ENCODE data around the gene RDH11. TPM values are rescaled to one million over a fixed set of nuclear protein-coding genes. Genes with fewer than 3 reads are reported as not detected.
A peak's percentile ranks its signal among the peaks of the same experiment; 100 is the strongest.

The RDH11 gene
- total RNA-seq, 1 donor from 2014 or later = 50.2 TPM

DNA sequence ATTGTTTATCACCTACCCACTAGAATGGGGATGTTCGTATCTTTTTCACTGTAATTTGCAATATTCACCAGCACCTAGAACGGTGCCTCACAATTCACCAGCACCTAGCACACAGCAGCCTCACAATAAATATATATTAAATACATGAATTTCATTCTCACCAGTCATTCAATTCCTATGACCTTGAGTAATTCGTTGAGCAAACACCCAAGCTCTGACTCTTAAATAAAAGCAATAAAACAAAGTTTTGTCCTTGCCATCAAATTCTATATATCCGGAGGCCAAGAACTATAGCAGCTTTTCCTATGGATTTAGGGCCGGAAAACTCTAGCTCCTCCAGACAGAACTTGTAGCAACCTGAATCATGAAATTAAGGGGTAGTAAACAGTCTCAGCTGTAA lies 22.1 kb downstream of the RDH11 start:
- H3K4me3 Mint-ChIP-seq (ENCODE audit: unreplicated experiment) = peak overlapping the region; percentile 91
- H3K4me1 Mint-ChIP-seq (ENCODE audit: unreplicated experiment) = peaks cover 17% of the 10 kb centered on the region
- peaks cover 6% of the 10 kb centered on the region for H3K36me3 Mint-ChIP-seq (ENCODE audit: low read depth, unreplicated experiment)
- H3K27me3 Mint-ChIP-seq (ENCODE audit: unreplicated experiment) = no peaks in the 10 kb centered on the region
- TF ChIP-seq, protein P1, sequence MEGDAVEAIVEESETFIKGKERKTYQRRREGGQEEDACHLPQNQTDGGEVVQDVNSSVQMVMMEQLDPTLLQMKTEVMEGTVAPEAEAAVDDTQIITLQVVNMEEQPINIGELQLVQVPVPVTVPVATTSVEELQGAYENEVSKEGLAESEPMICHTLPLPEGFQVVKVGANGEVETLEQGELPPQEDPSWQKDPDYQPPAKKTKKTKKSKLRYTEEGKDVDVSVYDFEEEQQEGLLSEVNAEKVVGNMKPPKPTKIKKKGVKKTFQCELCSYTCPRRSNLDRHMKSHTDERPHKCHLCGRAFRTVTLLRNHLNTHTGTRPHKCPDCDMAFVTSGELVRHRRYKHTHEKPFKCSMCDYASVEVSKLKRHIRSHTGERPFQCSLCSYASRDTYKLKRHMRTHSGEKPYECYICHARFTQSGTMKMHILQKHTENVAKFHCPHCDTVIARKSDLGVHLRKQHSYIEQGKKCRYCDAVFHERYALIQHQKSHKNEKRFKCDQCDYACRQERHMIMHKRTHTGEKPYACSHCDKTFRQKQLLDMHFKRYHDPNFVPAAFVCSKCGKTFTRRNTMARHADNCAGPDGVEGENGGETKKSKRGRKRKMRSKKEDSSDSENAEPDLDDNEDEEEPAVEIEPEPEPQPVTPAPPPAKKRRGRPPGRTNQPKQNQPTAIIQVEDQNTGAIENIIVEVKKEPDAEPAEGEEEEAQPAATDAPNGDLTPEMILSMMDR (IDR thresholded peaks at IDR 0.05; ENCODE audit: unreplicated experiment) = no peak
- H3K27ac Mint-ChIP-seq (ENCODE audit: unreplicated experiment) = no peak overlapping the region
- DNase-seq (ENCODE audit: low spot score) = no peak
- no peaks in the 10 kb centered on the region for H3K9me3 Mint-ChIP-seq (ENCODE audit: unreplicated experiment)

DNA sequence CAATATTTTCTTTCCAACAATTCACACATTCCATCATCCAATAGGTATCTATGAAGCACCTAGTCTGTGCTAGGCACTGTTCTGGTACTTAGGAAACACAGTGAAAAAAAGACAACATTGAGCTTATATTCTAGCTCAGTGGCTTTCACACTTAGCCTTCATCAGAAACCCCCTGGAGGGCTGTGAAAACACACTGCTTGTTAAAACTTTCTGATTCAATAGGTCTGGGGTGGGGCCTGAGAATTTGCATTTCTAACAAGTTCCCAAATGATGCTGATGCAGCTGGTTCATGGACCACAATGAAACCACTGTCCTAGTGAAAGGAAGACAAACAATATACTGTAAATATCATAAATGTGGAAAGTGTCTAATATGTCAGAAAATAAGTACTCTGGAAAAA lies 27.0 kb downstream of the RDH11 start:
- H3K4me3 Mint-ChIP-seq (ENCODE audit: unreplicated experiment) = no peak overlapping the region

DNA sequence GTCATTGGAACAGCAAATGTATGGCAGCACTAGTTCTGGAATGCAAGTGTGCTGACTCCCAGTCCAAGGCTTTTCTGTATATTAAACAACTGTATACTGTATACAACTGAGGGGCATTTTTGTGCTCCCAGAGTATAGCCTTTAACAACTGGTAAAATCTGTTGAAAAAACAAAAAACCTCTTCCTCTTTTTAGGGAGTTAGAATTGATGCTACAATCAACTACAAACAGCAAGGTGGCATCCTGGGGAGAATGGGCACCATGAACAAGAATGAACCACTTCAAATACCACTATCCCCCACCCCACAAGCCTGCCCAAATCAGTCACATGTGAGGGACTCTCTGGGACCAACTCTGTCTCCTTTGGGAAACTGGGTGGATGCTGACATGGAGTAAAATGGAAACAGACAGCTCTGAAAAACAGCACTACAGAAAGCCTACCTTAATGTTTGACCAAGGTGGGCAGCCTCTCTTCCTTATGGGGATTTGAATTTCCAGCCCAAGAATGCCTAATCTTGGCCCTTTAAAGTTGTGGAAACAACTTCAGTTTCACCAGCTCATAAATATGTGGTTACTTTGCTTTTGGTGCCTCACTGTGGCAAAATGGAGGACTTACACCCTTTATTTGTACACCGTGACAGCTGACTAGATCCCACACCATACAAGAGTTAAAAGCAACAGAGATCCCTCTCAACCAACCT lies 28.7 kb downstream of the RDH11 start:
- TF ChIP-seq, protein P1 (IDR thresholded peaks at IDR 0.05; ENCODE audit: unreplicated experiment) = peak; percentile 46

More for the DNA sequence above, 27.0 kb downstream of the RDH11 start:
- Mint-ChIP-seq H3K27ac (ENCODE audit: unreplicated experiment) (no peak overlapping the region), H3K27me3 (ENCODE audit: unreplicated experiment) (no peaks in the 10 kb centered on the region), H3K36me3 (ENCODE audit: low read depth, unreplicated experiment) (peaks cover 4% of the 10 kb centered on the region), H3K4me1 (ENCODE audit: unreplicated experiment) (peaks cover 8% of the 10 kb centered on the region), H3K9me3 (ENCODE audit: unreplicated experiment) (no peaks in the 10 kb centered on the region)
- DNase-seq (ENCODE audit: low spot score) = no peak
- TF ChIP-seq, protein P1 (IDR thresholded peaks at IDR 0.05; ENCODE audit: unreplicated experiment) = no peak

DNA sequence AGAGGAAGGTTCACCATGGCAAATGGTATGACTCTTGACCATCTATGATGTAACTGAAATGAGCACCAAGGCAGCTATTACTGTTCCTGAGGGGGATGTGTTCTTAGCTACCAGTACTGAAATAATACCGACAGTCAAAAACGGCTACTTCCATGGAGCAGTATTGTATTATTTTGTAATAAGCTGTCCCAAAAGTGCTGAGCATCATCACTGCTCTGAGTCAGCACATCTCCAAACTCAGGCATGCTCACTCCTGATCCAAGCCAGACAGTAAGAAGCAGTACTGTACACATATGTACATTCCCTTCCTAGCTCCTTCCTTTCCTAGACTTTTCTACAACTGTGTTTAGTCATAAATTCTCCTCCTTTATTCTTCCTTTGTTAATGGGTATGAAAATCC lies 29.7 kb downstream of the RDH11 start:
- no peaks in the 10 kb centered on the region for H3K27me3 Mint-ChIP-seq (ENCODE audit: unreplicated experiment)
- H3K27ac Mint-ChIP-seq (ENCODE audit: unreplicated experiment) = no peak overlapping the region
- no peak for DNase-seq (ENCODE audit: low spot score)
- no peak overlapping the region for H3K4me3 Mint-ChIP-seq (ENCODE audit: unreplicated experiment)
- H3K4me1 Mint-ChIP-seq (ENCODE audit: unreplicated experiment) = no peaks in the 10 kb centered on the region
- TF ChIP-seq, protein P1 (IDR thresholded peaks at IDR 0.05; ENCODE audit: unreplicated experiment) = no peak
- H3K9me3 Mint-ChIP-seq (ENCODE audit: unreplicated experiment) = no peaks in the 10 kb centered on the region
- peaks cover 7% of the 10 kb centered on the region for H3K36me3 Mint-ChIP-seq (ENCODE audit: low read depth, unreplicated experiment)

More for the DNA sequence above, 28.7 kb downstream of the RDH11 start:
- Mint-ChIP-seq H3K9me3 (ENCODE audit: unreplicated experiment) (no peaks in the 10 kb centered on the region), H3K36me3 (ENCODE audit: low read depth, unreplicated experiment) (peaks cover 7% of the 10 kb centered on the region), H3K4me1 (ENCODE audit: unreplicated experiment) (no peaks in the 10 kb centered on the region), H3K4me3 (ENCODE audit: unreplicated experiment) (no peak overlapping the region), H3K27me3 (ENCODE audit: unreplicated experiment) (no peaks in the 10 kb centered on the region), H3K27ac (ENCODE audit: unreplicated experiment) (peak overlapping the region; percentile 84)
- peak; percentile 28 for DNase-seq (ENCODE audit: low spot score)

DNA sequence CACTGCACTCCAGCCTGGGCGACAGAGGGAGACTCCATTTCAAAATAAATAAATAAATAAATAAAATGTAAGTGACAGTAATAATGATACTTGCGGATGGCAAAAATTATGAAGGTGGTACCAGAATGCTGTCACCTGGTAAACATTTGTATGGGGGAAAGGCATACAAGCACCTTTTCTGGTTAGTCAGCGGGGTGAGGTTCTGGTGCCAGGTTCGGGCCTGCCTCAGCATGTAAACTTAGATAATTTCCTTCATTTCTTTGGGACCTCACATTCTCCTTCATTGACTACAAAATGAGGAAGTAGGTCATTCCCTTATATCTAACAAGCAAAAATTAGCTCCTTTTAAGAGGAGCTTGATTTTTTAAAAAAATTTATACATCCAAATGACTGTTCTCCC lies 31.9 kb downstream of the RDH11 start:
- H3K36me3 Mint-ChIP-seq (ENCODE audit: low read depth, unreplicated experiment) = peaks cover 8% of the 10 kb centered on the region

More for the DNA sequence above, 31.9 kb downstream of the RDH11 start:
- TF ChIP-seq, protein P1 (IDR thresholded peaks at IDR 0.05; ENCODE audit: unreplicated experiment) = no peak
- H3K27me3 Mint-ChIP-seq (ENCODE audit: unreplicated experiment) = no peaks in the 10 kb centered on the region
- no peaks in the 10 kb centered on the region for H3K9me3 Mint-ChIP-seq (ENCODE audit: unreplicated experiment)
- H3K4me3 Mint-ChIP-seq (ENCODE audit: unreplicated experiment) = no peak overlapping the region
- no peaks in the 10 kb centered on the region for H3K4me1 Mint-ChIP-seq (ENCODE audit: unreplicated experiment)
- H3K27ac Mint-ChIP-seq (ENCODE audit: unreplicated experiment) = no peak overlapping the region
- DNase-seq (ENCODE audit: low spot score) = no peak

All from endothelial cell (in vitro differentiated cells).